DOHH2 (cell line): ENCODE data around the gene RETREG2.
A peak's percentile ranks its signal among the peaks of the same experiment; 100 is the strongest.

Experiments used
- H3F3A ChIP-seq: fragments of 200-600 bp; sonication (generic), shearing (Covaris generic); 2 replicates; pipeline ENCODE4 v1.6.0; 2016; ENCODE audit warnings: antibody characterized with exemption, mild to moderate bottlenecking; ENCODE audit not compliant: control insufficient read depth, insufficient read depth
- H3K27ac ChIP-seq: fragments of 200-600 bp; sonication (generic); 2 replicates; pipeline ENCODE4 v1.5.1; 2014; ENCODE audit warnings: low read depth, mild to moderate bottlenecking, low read length, moderate library complexity
- H3K27me3 ChIP-seq: fragments of 200-600 bp; sonication (generic); 2 replicates; pipeline ENCODE4 v1.6.1; 2014; ENCODE audit warnings: mild to moderate bottlenecking, low read length, mixed read lengths; ENCODE audit not compliant: control insufficient read depth
- H3K36me3 ChIP-seq: fragments of 200-600 bp; sonication (generic); 2 replicates; pipeline ENCODE4 v1.6.1; 2014; ENCODE audit warnings: mild to moderate bottlenecking, low read length, moderate library complexity, mixed read lengths; ENCODE audit not compliant: control insufficient read depth
- H3K4me1 ChIP-seq: fragments of 200-600 bp; sonication (generic); 2 replicates; pipeline ENCODE4 v1.6.1; 2014; ENCODE audit warnings: mild to moderate bottlenecking, low read length, mixed read lengths; ENCODE audit not compliant: control insufficient read depth
- H3K4me2 ChIP-seq: fragments of 200-600 bp; sonication (generic); 2 replicates; pipeline ENCODE4 v1.6.0; 2014; ENCODE audit warnings: mild to moderate bottlenecking, low read length, moderate library complexity
- H3K4me3 ChIP-seq: fragments of 200-600 bp; sonication (generic); 2 replicates; pipeline ENCODE4 v1.5.1; 2014; ENCODE audit warnings: mild to moderate bottlenecking, low read length, mixed read lengths
- H3K79me2 ChIP-seq: fragments of 200-600 bp; sonication (generic); 2 replicates; pipeline ENCODE4 v1.6.1; 2014; ENCODE audit warnings: mild to moderate bottlenecking, low read length, mixed read lengths; ENCODE audit not compliant: control insufficient read depth
- H3K9me2 ChIP-seq: fragments of 200-600 bp; sonication (generic); replicated peaks from 2 replicates; pipeline ENCODE4 v1.6.1; 2014; ENCODE audit warnings: mild to moderate bottlenecking, low read length, mixed read lengths; ENCODE audit not compliant: control insufficient read depth
- H3K9me3 ChIP-seq: fragments of 200-600 bp; sonication (generic); 2 replicates; pipeline ENCODE4 v1.6.1; 2014; ENCODE audit warnings: antibody characterized with exemption, low read length, mixed read lengths; ENCODE audit not compliant: control insufficient read depth, insufficient read depth
- H4K20me1 ChIP-seq: fragments of 200-600 bp; sonication (generic); 2 replicates; pipeline ENCODE4 v1.6.0; 2014; ENCODE audit warnings: low read depth, mild to moderate bottlenecking, antibody characterized with exemption, low read length, moderate library complexity; ENCODE audit not compliant: control insufficient read depth, insufficient read depth
- EZH2phosphoT487 ChIP-seq: fragments of 200-600 bp; sonication (generic); IDR thresholded peaks from 2 replicates; pipeline ENCODE4 v1.6.1; 2017; ENCODE audit warnings: borderline replicate concordance, mild to moderate bottlenecking, antibody characterized with exemption, low read length, moderate library complexity, mixed read lengths
- TF ChIP-seq, protein P1 (sequence below): fragments of 200-600 bp; sonication (generic); IDR thresholded peaks from one replicate; pipeline ENCODE4 v1.5.1; 2014; ENCODE audit warnings: antibody characterized with exemption, mild to moderate bottlenecking, low read depth, low read length; ENCODE audit not compliant: poor library complexity, severe bottlenecking

RETREG2 gene

DNA sequence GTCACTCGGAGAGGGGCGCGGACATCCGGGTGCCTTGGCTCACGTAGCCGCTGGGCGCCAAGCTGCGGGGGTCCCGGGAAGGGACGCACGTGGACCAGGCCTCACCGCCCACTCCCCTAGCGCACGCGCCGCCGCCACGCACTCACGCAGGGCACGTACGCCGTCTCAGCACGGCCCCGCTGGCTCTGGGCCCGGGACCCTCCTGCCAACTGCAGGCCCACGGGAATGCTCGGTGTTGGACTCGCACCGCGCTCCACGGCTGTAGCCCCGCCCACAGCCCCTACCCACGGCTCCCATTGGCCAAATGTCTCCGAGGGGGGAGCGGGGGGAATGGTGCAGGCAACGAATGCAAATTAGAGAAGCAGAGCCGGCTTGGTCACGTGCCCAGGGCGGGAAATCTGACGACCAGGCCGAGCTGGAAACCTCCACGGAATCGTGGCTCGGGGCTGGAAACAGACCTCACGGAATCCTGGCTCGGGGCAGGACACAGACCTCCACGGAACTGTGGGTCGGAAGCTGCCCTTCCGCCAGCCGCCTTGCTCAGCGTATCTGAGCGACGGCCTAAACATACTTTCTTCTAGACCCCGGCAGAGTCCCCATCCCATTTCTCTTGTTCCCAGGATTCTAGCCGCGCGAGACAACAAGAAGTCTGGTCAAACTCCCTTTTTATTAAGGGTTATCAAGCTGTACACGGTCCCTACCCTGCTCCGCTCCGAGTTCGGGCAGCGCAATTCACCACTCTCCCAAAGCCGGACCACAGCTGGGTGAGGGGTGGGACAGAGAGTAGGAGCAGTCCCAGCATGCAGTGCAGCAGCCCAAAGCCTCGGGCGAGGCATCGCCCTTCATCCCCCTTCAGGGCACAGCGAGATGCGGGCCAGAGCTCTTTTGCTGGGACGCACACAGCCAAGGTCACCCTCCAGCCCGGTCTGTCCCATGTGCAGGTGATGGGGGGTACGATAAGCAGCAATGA is 40.9 kb downstream of the RETREG2 start, which contains the start of gene ABCB6:
ABCB6 (minus strand) TSS at position 227 of the 970 bp plus-strand sequence. CDS start 285 bp downstream, outside the sequence.
- Histone ChIP-seq H3K9me3 (no peaks in the 10 kb centered on the region), H4K20me1 (no peaks in the 10 kb centered on the region), H3K4me1 (peaks cover 21% of the 10 kb centered on the region), H3K4me2 (peak within 1 kb of the TSS; percentile 94), H3F3A (no peaks in the 10 kb centered on the region), H3K27me3 (no peaks in the 10 kb centered on the region), H3K36me3 (peaks cover 66% of the 10 kb centered on the region), H3K9me2 (no peaks in the 10 kb centered on the region), H3K79me2 (peaks cover 18% of the 10 kb centered on the region), H3K4me3 (peak within 1 kb of the TSS; percentile 86), H3K27ac (peak within 1 kb of the TSS; percentile 4; the same call in 1 of the 2 replicates)
- TF ChIP-seq EZH2phosphoT487: no peak
- TF ChIP-seq, protein P1, sequence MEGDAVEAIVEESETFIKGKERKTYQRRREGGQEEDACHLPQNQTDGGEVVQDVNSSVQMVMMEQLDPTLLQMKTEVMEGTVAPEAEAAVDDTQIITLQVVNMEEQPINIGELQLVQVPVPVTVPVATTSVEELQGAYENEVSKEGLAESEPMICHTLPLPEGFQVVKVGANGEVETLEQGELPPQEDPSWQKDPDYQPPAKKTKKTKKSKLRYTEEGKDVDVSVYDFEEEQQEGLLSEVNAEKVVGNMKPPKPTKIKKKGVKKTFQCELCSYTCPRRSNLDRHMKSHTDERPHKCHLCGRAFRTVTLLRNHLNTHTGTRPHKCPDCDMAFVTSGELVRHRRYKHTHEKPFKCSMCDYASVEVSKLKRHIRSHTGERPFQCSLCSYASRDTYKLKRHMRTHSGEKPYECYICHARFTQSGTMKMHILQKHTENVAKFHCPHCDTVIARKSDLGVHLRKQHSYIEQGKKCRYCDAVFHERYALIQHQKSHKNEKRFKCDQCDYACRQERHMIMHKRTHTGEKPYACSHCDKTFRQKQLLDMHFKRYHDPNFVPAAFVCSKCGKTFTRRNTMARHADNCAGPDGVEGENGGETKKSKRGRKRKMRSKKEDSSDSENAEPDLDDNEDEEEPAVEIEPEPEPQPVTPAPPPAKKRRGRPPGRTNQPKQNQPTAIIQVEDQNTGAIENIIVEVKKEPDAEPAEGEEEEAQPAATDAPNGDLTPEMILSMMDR: no peak

DNA sequence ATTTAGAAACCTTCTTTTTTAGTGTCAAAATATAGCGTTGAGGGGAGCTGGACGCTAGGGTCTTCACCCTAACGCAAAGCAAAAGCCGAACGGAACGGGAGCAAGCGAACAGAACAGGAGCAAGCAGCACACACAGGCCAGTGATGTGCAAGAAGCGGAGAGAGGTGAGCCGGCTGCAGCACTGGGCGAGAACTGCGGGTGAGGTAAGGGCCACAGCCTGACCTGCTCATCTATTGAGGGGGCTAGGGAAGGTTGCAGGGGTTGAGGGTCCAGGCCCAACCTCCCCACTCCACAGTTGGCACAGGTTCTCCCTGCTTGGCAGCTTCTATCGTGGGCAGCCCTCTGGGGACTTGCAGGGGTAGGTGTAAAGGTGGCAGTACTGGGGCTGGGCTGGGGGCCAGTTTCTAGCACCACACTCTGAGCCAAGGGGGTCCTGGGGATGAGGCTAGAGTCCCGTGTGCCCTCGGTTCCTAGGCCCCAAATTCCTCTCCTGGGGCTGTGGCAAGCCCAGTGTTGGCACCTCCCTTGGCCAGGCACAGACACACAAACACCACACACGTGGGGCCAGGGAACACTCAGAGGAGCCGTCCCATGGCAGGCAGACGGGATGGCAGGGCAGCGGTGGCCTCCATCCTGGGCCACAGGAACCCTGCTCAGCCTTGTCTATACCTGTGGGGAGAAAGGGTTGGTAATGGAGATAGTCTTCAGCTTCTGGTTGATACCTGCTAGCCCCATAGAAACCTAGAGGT is 41.9 kb downstream of the RETREG2 start:
- peaks cover 18% of the 10 kb centered on the region for H3K79me2 ChIP-seq
- no peaks in the 10 kb centered on the region for H4K20me1 ChIP-seq
- TF ChIP-seq, protein P1: no peak
- TF ChIP-seq EZH2phosphoT487: no peak
- no peaks in the 10 kb centered on the region for H3K9me2 ChIP-seq
- no peak overlapping the region for H3K27ac ChIP-seq
- H3K9me3 ChIP-seq: no peaks in the 10 kb centered on the region
- no peak overlapping the region for H3K4me2 ChIP-seq
- no peak overlapping the region for H3K4me3 ChIP-seq
- peaks cover 21% of the 10 kb centered on the region for H3K4me1 ChIP-seq
- no peaks in the 10 kb centered on the region for H3F3A ChIP-seq
- H3K36me3 ChIP-seq: peaks cover 66% of the 10 kb centered on the region
- no peaks in the 10 kb centered on the region for H3K27me3 ChIP-seq

DNA sequence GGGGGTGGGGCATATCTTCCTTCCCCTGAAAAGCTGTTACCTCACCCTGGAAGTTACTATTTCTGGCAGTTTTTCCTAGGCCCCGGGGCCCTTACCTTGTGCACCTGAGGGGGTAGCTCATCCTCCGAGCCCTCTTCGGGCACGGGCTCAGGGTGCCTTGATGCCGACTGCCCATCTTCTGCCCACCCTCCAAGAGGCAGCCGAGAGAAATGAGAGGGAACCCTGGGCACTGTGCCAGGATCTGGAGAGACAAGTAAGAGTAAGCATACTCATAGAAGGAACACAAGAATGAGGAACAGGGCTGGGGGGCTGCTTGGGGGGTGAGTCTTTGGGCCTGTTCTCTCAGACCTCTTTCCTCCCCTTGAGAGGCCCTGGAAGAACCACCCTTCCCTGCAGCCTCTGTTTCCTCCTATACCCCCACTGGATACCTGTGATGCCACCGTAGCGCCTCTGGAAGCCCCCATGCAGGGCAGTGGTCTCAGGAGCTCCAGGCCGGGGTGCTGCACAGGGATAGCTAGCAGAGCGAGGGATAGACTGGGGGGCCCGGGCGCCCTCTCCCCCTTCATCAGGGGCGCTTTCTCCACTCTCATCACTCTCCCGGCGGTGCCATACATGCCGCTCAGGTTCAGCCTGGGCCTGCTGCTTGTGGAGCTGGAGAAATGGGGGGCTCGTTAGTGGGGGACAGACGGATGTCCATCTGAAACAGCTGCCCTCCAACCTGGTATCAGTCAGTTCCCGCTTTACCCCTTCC is 42.8 kb downstream of the RETREG2 start:
- Histone ChIP-seq H3K9me2 (no peaks in the 10 kb centered on the region), H3K4me3 (no peak overlapping the region), H3K4me2 (no peak overlapping the region), H3K36me3 (peaks cover 72% of the 10 kb centered on the region), H3K27me3 (no peaks in the 10 kb centered on the region), H3F3A (no peaks in the 10 kb centered on the region), H3K4me1 (peaks cover 21% of the 10 kb centered on the region), H4K20me1 (no peaks in the 10 kb centered on the region), H3K27ac (no peak overlapping the region), H3K9me3 (no peaks in the 10 kb centered on the region), H3K79me2 (peaks cover 18% of the 10 kb centered on the region)
- TF ChIP-seq, protein P1: no peak
- no peak for TF ChIP-seq EZH2phosphoT487
